Activated T-cell treated with anti-CD3 and anti-CD28 coated beads, Interleukin-2, amount 50 U/mL, for 4 hours (primary cell): ENCODE data around the gene CPSF3. TPM values are rescaled to one million over a fixed set of nuclear protein-coding genes. Genes with fewer than 3 reads are reported as not detected.
A peak's percentile ranks its signal among the peaks of the same experiment; 100 is the strongest.

Source experiments
- ATAC-seq, 2 donors: fragments of 200-7000 bp; cut with Tn5 transposase; one replicate each; pipeline ENCODE4 v1.10.0; 2021
- DNase-seq: peaks from one replicate; pipeline ENCODE4 v3.0.0-alpha.2; 2020
- H3K27me3 Mint-ChIP-seq: one replicate; pipeline ENCODE4 v1.8.0; 2021; ENCODE audit warnings: low read depth, mixed read lengths
- H3K36me3 Mint-ChIP-seq: one replicate; pipeline ENCODE4 v1.8.0; 2022; ENCODE audit warnings: mixed read lengths; ENCODE audit not compliant: insufficient read depth
- H3K4me1 Mint-ChIP-seq: one replicate; pipeline ENCODE4 v1.8.0; 2021; ENCODE audit warnings: low read depth, mixed read lengths
- H3K4me3 Mint-ChIP-seq: one replicate; pipeline ENCODE4 v1.8.0; 2021; ENCODE audit warnings: mild to moderate bottlenecking, moderate library complexity, mixed read lengths
- H3K9me3 Mint-ChIP-seq: one replicate; pipeline ENCODE4 v1.8.0; 2021; ENCODE audit warnings: mixed read lengths
- total RNA-seq, 3 donors: library from RNA; stranded (reverse); gene quantifications; one replicate each; pipeline ENCODE4 v1.2.1, GENCODE V29; 2021

Gene CPSF3
- 10 to 100 TPM; 61.8 to 66.6 (median 63.5) TPM for total RNA-seq

GRCh38 chr2:9423100-9423921, at the start of gene CPSF3, which contains the start of gene ITGB1BP1:
CPSF3 (plus strand) TSS chr2:9423654; CDS start chr2:9423774, 120 bp downstream.
ITGB1BP1 (minus strand) TSS chr2:9423528; CDS start chr2:9418697, 4,831 bp downstream.
- ATAC-seq (peak; percentile 90 to 91), DNase-seq (peak; percentile 96)
- H3K36me3 Mint-ChIP-seq = peaks cover 7% of the 10 kb centered on the region
- H3K4me1 Mint-ChIP-seq = peaks cover 34% of the 10 kb centered on the region
- peak within 1 kb of the TSS; percentile 92 for H3K4me3 Mint-ChIP-seq
- H3K9me3 Mint-ChIP-seq = no peaks in the 10 kb centered on the region
- no peaks in the 10 kb centered on the region for H3K27me3 Mint-ChIP-seq

- ATAC-seq (no peak), DNase-seq (no peak)
- Mint-ChIP-seq H3K9me3 (no peaks in the 10 kb centered on the region), H3K27me3 (peaks cover 32% of the 10 kb centered on the region), H3K4me1 (peaks cover 7% of the 10 kb centered on the region), H3K36me3 (no peaks in the 10 kb centered on the region), H3K4me3 (no peak overlapping the region)
Observed at GRCh38 chr2:9374071-9374730, 49.3 kb upstream of the CPSF3 start.

- no peak overlapping the region for H3K4me3 Mint-ChIP-seq
- H3K9me3 Mint-ChIP-seq = no peaks in the 10 kb centered on the region
- H3K36me3 Mint-ChIP-seq = no peaks in the 10 kb centered on the region
- ATAC-seq (no peak), DNase-seq (no peak)
- peaks cover 16% of the 10 kb centered on the region for H3K27me3 Mint-ChIP-seq
- H3K4me1 Mint-ChIP-seq = peaks cover 5% of the 10 kb centered on the region
Observed at GRCh38 chr2:9375857-9376428, 47.5 kb upstream of the CPSF3 start.

GRCh38 chr2:9377461-9378097, 45.9 kb upstream of the CPSF3 start:
- DNase-seq (no peak), ATAC-seq (no peak)
- Mint-ChIP-seq H3K27me3 (peaks cover 13% of the 10 kb centered on the region), H3K36me3 (no peaks in the 10 kb centered on the region), H3K4me3 (no peak overlapping the region), H3K9me3 (no peaks in the 10 kb centered on the region), H3K4me1 (no peaks in the 10 kb centered on the region)

GRCh38 chr2:9378433-9379390, 44.7 kb upstream of the CPSF3 start:
- Mint-ChIP-seq H3K4me3 (no peak overlapping the region), H3K4me1 (no peaks in the 10 kb centered on the region), H3K9me3 (no peaks in the 10 kb centered on the region), H3K36me3 (no peaks in the 10 kb centered on the region), H3K27me3 (peaks cover 13% of the 10 kb centered on the region)
- ATAC-seq (no peak), DNase-seq (no peak)

- H3K9me3 Mint-ChIP-seq = no peaks in the 10 kb centered on the region
Observed at GRCh38 chr2:9379391-9379755, 44.1 kb upstream of the CPSF3 start.

GRCh38 chr2:9380702-9381628, 42.5 kb upstream of the CPSF3 start:
- Mint-ChIP-seq H3K4me1 (no peaks in the 10 kb centered on the region), H3K9me3 (no peaks in the 10 kb centered on the region), H3K36me3 (no peaks in the 10 kb centered on the region), H3K27me3 (peaks cover 7% of the 10 kb centered on the region), H3K4me3 (no peak overlapping the region)
- DNase-seq (no peak), ATAC-seq (no peak)

More at GRCh38 chr2:9379391-9379755, 44.1 kb upstream of the CPSF3 start:
- Mint-ChIP-seq H3K27me3 (peaks cover 7% of the 10 kb centered on the region), H3K4me1 (no peaks in the 10 kb centered on the region), H3K36me3 (no peaks in the 10 kb centered on the region), H3K4me3 (no peak overlapping the region)
- ATAC-seq (no peak), DNase-seq (no peak)

GRCh38 chr2:9382604-9383235, 40.7 kb upstream of the CPSF3 start:
- Mint-ChIP-seq H3K9me3 (no peaks in the 10 kb centered on the region), H3K4me1 (no peaks in the 10 kb centered on the region), H3K4me3 (no peak overlapping the region), H3K27me3 (no peaks in the 10 kb centered on the region), H3K36me3 (no peaks in the 10 kb centered on the region)
- ATAC-seq (no peak), DNase-seq (no peak)

- DNase-seq = no peak
- Mint-ChIP-seq H3K36me3 (no peaks in the 10 kb centered on the region), H3K4me3 (no peak overlapping the region), H3K27me3 (no peaks in the 10 kb centered on the region), H3K9me3 (no peaks in the 10 kb centered on the region), H3K4me1 (no peaks in the 10 kb centered on the region)
- no peak for ATAC-seq
Observed at GRCh38 chr2:9384521-9384920, 38.9 kb upstream of the CPSF3 start.

GRCh38 chr2:9385841-9386240, 37.6 kb upstream of the CPSF3 start:
- Mint-ChIP-seq H3K27me3 (no peaks in the 10 kb centered on the region), H3K9me3 (no peaks in the 10 kb centered on the region), H3K4me3 (no peak overlapping the region), H3K4me1 (no peaks in the 10 kb centered on the region), H3K36me3 (no peaks in the 10 kb centered on the region)
- DNase-seq (no peak), ATAC-seq (no peak)

GRCh38 chr2:9388199-9388681, 35.2 kb upstream of the CPSF3 start:
- no peaks in the 10 kb centered on the region for H3K4me1 Mint-ChIP-seq
- H3K9me3 Mint-ChIP-seq = no peaks in the 10 kb centered on the region
- H3K4me3 Mint-ChIP-seq = no peak overlapping the region
- ATAC-seq = no peak
- H3K36me3 Mint-ChIP-seq = no peaks in the 10 kb centered on the region
- H3K27me3 Mint-ChIP-seq = no peaks in the 10 kb centered on the region
- no peak for DNase-seq
